CD4-positive, alpha-beta T cell (primary cell): ENCODE results near the gene CCL11. TPM values are rescaled to one million over a fixed set of nuclear protein-coding genes. Genes with fewer than 3 reads are reported as not detected.

Experiments
- ATAC-seq: fragments of 200-7000 bp; cut with Tn5 transposase; one replicate; pipeline ENCODE4 v1.10.0; 2022; ENCODE audit warnings: mild to moderate bottlenecking; ENCODE audit not compliant: poor library complexity
- CTCF ChIA-PET: fragments of 350-600 bp; sonication (Branson Sonifier 250); formaldehyde crosslinking; loops from one replicate; lab custom pipeline; 2021; ENCODE audit warnings: antibody characterized with exemption, inconsistent platforms; lab: Charles Lee
- POLR2A ChIA-PET: fragments of 350-600 bp; sonication (Branson Sonifier 250); formaldehyde crosslinking; loops from one replicate; lab custom pipeline; 2021; ENCODE audit warnings: antibody characterized with exemption, inconsistent platforms; lab: Charles Lee
- DNase-seq, 14 experiments: peaks; one replicate each; pipeline ENCODE4 v3.0.0-alpha.2; 2013 to 2020; ENCODE audit warnings: mixed read lengths in 2 of 14
- H3K27ac ChIP-seq, 2 donors: one replicate each; pipeline versions ENCODE4 v1.5.1 to v1.7.0; 2013; ENCODE audit warnings: low read length in 2 of 2, low read depth in 1 of 2, mild to moderate bottlenecking in 1 of 2
- H3K27me3 ChIP-seq, 2 experiments: 1 replicate in 1 of 2; 2 replicates in 1 of 2; pipeline versions ENCODE4 v1.6.1 to v1.7.0; 2013; ENCODE audit warnings: low read length in 2 of 2, control low read depth in 1 of 2, mild to moderate bottlenecking in 1 of 2, moderate library complexity in 1 of 2; ENCODE audit not compliant: insufficient read depth in 2 of 2, control insufficient read depth in 1 of 2
- H3K36me3 ChIP-seq: one replicate; pipeline ENCODE4 v1.6.1; 2013; ENCODE audit warnings: low read length, control low read depth; ENCODE audit not compliant: insufficient read depth
- H3K4me1 ChIP-seq: one replicate; pipeline ENCODE4 v1.6.1; 2013; ENCODE audit warnings: low read length, control low read depth; ENCODE audit not compliant: insufficient read depth
- H3K4me3 ChIP-seq: one replicate; pipeline ENCODE4 v1.5.1; 2013; ENCODE audit warnings: mild to moderate bottlenecking, low read length, moderate library complexity
- H3K9me3 ChIP-seq, 2 experiments: 1 replicate in 1 of 2; 2 replicates in 1 of 2; pipeline versions ENCODE4 v1.6.1 to v1.7.0; 2013; ENCODE audit warnings: low read length in 2 of 2, mild to moderate bottlenecking in 2 of 2, control low read depth in 1 of 2, moderate library complexity in 1 of 2; ENCODE audit not compliant: control insufficient read depth in 1 of 2, insufficient read depth in 1 of 2
- H3K27ac Mint-ChIP-seq: one replicate; pipeline ENCODE4 v1.8.0; 2020; ENCODE audit warnings: mixed read lengths
- H3K27me3 Mint-ChIP-seq: one replicate; pipeline ENCODE4 v1.8.0; 2021; ENCODE audit warnings: mixed read lengths
- H3K36me3 Mint-ChIP-seq: one replicate; pipeline ENCODE4 v1.8.0; 2021; ENCODE audit warnings: low read depth, mixed read lengths
- H3K4me1 Mint-ChIP-seq: one replicate; pipeline ENCODE4 v1.8.0; 2021; ENCODE audit warnings: low read depth, mixed read lengths
- H3K4me3 Mint-ChIP-seq: one replicate; pipeline ENCODE4 v1.8.0; 2020; ENCODE audit warnings: mild to moderate bottlenecking, mixed read lengths
- H3K9me3 Mint-ChIP-seq: one replicate; pipeline ENCODE4 v1.8.0; 2020; ENCODE audit warnings: mixed read lengths
- intact Hi-C, 2 experiments: fragments of 100-400 bp; cut with DNase I in 1 of 2; cut with micrococcal nuclease in 1 of 2; formaldehyde crosslinking; loops; one replicate each; pipeline versions ENCODE4 v1.15.1 to v1.9.0; 2023 to 2025; cut with DNase I, micrococcal nuclease
- total RNA-seq, 174 experiments: library from RNA in 2 of 174; stranded (reverse) in 2 of 174; gene quantifications; one replicate each; pipeline ENCODE4 v1.2.3 and lab custom pipeline; 2021 to 2026
- TF ChIP-seq, protein P1 (sequence below): fragments of 200-600 bp; IDR thresholded peaks from one replicate; pipeline ENCODE4 v1.8.0; 2022; ENCODE audit warnings: antibody characterized with exemption, mild to moderate bottlenecking

CCL11 gene
- total RNA-seq, 2 experiments from 2014 or later, result not detected

DNA sequence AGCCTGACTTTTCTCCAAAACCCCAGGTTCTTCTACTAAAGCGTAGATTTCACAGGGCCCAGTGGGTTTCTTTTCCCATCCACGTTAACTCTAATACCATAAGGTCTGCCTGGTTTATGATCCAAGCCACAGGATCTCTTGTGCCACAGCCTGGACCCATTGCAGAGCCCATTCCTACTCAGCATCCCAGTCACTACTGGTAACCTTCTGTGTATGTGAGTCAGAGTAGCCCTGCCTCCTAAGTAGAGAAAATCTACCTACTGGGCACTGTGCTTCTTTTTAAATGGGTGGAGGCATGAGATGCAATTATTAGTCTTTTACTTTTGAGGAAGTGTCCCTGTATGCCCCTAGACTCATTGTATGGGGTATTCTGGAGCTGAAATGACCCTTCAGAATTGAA is 13.5 kb downstream of the CCL11 start:
- Histone ChIP-seq H3K27ac (no peak overlapping the region), H3K4me3 (no peak overlapping the region), H3K4me1 (no peaks in the 10 kb centered on the region), H3K9me3 (no peaks in the 10 kb centered on the region), H3K27me3 (peaks cover 7 to 8% of the 10 kb centered on the region in 2 experiments), H3K36me3 (no peaks in the 10 kb centered on the region)
- no peak overlapping the region for H3K27ac Mint-ChIP-seq
- H3K4me3 Mint-ChIP-seq, result no peak overlapping the region
- ATAC-seq, result no peak
- H3K27me3 Mint-ChIP-seq, result peaks cover 42% of the 10 kb centered on the region
- DNase-seq, result no peak
- no peaks in the 10 kb centered on the region for H3K9me3 Mint-ChIP-seq
- H3K36me3 Mint-ChIP-seq, result no peaks in the 10 kb centered on the region
- POLR2A ChIA-PET, result no interaction called here
- CTCF ChIA-PET, result no interaction called here
- no peaks in the 10 kb centered on the region for H3K4me1 Mint-ChIP-seq
- TF ChIP-seq, protein P1, sequence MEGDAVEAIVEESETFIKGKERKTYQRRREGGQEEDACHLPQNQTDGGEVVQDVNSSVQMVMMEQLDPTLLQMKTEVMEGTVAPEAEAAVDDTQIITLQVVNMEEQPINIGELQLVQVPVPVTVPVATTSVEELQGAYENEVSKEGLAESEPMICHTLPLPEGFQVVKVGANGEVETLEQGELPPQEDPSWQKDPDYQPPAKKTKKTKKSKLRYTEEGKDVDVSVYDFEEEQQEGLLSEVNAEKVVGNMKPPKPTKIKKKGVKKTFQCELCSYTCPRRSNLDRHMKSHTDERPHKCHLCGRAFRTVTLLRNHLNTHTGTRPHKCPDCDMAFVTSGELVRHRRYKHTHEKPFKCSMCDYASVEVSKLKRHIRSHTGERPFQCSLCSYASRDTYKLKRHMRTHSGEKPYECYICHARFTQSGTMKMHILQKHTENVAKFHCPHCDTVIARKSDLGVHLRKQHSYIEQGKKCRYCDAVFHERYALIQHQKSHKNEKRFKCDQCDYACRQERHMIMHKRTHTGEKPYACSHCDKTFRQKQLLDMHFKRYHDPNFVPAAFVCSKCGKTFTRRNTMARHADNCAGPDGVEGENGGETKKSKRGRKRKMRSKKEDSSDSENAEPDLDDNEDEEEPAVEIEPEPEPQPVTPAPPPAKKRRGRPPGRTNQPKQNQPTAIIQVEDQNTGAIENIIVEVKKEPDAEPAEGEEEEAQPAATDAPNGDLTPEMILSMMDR, result no peak
- intact Hi-C loops, result no loop called here

- intact Hi-C loops, result no loop called here
- Mint-ChIP-seq H3K27ac (no peak overlapping the region), H3K27me3 (peaks cover 42% of the 10 kb centered on the region), H3K4me1 (no peaks in the 10 kb centered on the region), H3K9me3 (no peaks in the 10 kb centered on the region), H3K36me3 (no peaks in the 10 kb centered on the region), H3K4me3 (no peak overlapping the region)
- Histone ChIP-seq H3K9me3 (no peaks in the 10 kb centered on the region), H3K36me3 (no peaks in the 10 kb centered on the region), H3K27ac (no peak overlapping the region), H3K4me1 (no peaks in the 10 kb centered on the region), H3K27me3 (peaks cover 7 to 8% of the 10 kb centered on the region in 2 experiments), H3K4me3 (no peak overlapping the region)
- DNase-seq (no peak), ATAC-seq (no peak)
- TF ChIP-seq, protein P1, result no peak
- ChIA-PET POLR2A (no interaction called here), CTCF (no interaction called here)
These were observed 14.5 kb downstream of the CCL11 start for GRCh38 chr17:34299956-34300577.

GRCh38 chr17:34300652-34301370 is 15.3 kb downstream of the CCL11 start:
- no peak for DNase-seq
- ATAC-seq, result no peak
- ChIA-PET CTCF (no interaction called here), POLR2A (no interaction called here)
- Mint-ChIP-seq H3K36me3 (no peaks in the 10 kb centered on the region), H3K9me3 (no peaks in the 10 kb centered on the region), H3K4me3 (no peak overlapping the region), H3K27ac (no peak overlapping the region), H3K27me3 (peaks cover 42% of the 10 kb centered on the region), H3K4me1 (no peaks in the 10 kb centered on the region)
- Histone ChIP-seq H3K27me3 (peaks cover 7 to 8% of the 10 kb centered on the region in 2 experiments), H3K9me3 (no peaks in the 10 kb centered on the region), H3K36me3 (no peaks in the 10 kb centered on the region), H3K27ac (no peak overlapping the region), H3K4me3 (no peak overlapping the region), H3K4me1 (no peaks in the 10 kb centered on the region)
- TF ChIP-seq, protein P1, result no peak
- intact Hi-C loops, result no loop called here
